Measurements from ENCODE around the gene SETD3. TPM values are rescaled to one million over a fixed set of nuclear protein-coding genes. Genes with fewer than 3 reads are reported as not detected.

The SETD3 gene
- total RNA-seq, 1 donor from 2014 or later = 26.4 TPM

- Histone ChIP-seq H3K4me1 (no peaks in the 10 kb centered on the region), H3K36me3 (no peaks in the 10 kb centered on the region), H3K4me3 (no peak overlapping the region), H3K27me3 (no peaks in the 10 kb centered on the region), H3K27ac (no peak overlapping the region), H3K9me3 (no peaks in the 10 kb centered on the region)
- intact Hi-C loops (cut with DNase I) = no loop called here
- DNase-seq (ENCODE audit: low spot score in 2 of 2) = no peak
- TF ChIP-seq CTCF (IDR thresholded peaks at IDR 0.05) = no peak
Observed at GRCh38 chr14:99524804-99525698, 44.4 kb upstream of the SETD3 start.

GRCh38 chr14:99524091-99524661, 43.5 kb upstream of the SETD3 start:
- intact Hi-C loops (cut with DNase I) = no loop called here
- no peaks in the 10 kb centered on the region for H3K36me3 ChIP-seq

GRCh38 chr14:99523704-99524055, 43.0 kb upstream of the SETD3 start:
- no peak for DNase-seq (ENCODE audit: low spot score in 2 of 2)
- Histone ChIP-seq H3K36me3 (no peaks in the 10 kb centered on the region), H3K4me3 (no peak overlapping the region), H3K27me3 (no peaks in the 10 kb centered on the region), H3K27ac (no peak overlapping the region), H3K9me3 (no peaks in the 10 kb centered on the region), H3K4me1 (no peaks in the 10 kb centered on the region)
- intact Hi-C loops (cut with DNase I) = no loop called here
- TF ChIP-seq CTCF (IDR thresholded peaks at IDR 0.05) = no peak

More at GRCh38 chr14:99524091-99524661, 43.5 kb upstream of the SETD3 start:
- no peak overlapping the region for H3K27ac ChIP-seq
- H3K4me1 ChIP-seq = no peaks in the 10 kb centered on the region
- H3K27me3 ChIP-seq = no peaks in the 10 kb centered on the region
- no peaks in the 10 kb centered on the region for H3K9me3 ChIP-seq
- TF ChIP-seq CTCF (IDR thresholded peaks at IDR 0.05) = no peak
- no peak overlapping the region for H3K4me3 ChIP-seq
- DNase-seq (ENCODE audit: low spot score in 2 of 2) = no peak

GRCh38 chr14:99522934-99523703, 42.5 kb upstream of the SETD3 start:
- Histone ChIP-seq H3K27me3 (no peaks in the 10 kb centered on the region), H3K36me3 (no peaks in the 10 kb centered on the region), H3K27ac (no peak overlapping the region), H3K4me3 (no peak overlapping the region), H3K4me1 (no peaks in the 10 kb centered on the region), H3K9me3 (no peaks in the 10 kb centered on the region)
- no peak for DNase-seq (ENCODE audit: low spot score in 2 of 2)
- TF ChIP-seq CTCF (IDR thresholded peaks at IDR 0.05) = no peak
- intact Hi-C loops (cut with DNase I) = no loop called here

GRCh38 chr14:99522457-99522891, 41.8 kb upstream of the SETD3 start:
- Histone ChIP-seq H3K4me1 (no peaks in the 10 kb centered on the region), H3K36me3 (no peaks in the 10 kb centered on the region), H3K9me3 (no peaks in the 10 kb centered on the region), H3K27ac (no peak overlapping the region), H3K27me3 (no peaks in the 10 kb centered on the region), H3K4me3 (no peak overlapping the region)
- TF ChIP-seq CTCF (IDR thresholded peaks at IDR 0.05) = no peak
- intact Hi-C loops (cut with DNase I) = no loop called here
- no peak for DNase-seq (ENCODE audit: low spot score in 2 of 2)

Data from ascending aorta (tissue), 2 donors.